Measurements from ENCODE around the gene DIS3.
"Not testable (repeated sequence)": the region's sequence is repeated elsewhere in the genome, so short reads cannot be mapped to it uniquely, and the experiment has no call there.

Gene DIS3, protein sequence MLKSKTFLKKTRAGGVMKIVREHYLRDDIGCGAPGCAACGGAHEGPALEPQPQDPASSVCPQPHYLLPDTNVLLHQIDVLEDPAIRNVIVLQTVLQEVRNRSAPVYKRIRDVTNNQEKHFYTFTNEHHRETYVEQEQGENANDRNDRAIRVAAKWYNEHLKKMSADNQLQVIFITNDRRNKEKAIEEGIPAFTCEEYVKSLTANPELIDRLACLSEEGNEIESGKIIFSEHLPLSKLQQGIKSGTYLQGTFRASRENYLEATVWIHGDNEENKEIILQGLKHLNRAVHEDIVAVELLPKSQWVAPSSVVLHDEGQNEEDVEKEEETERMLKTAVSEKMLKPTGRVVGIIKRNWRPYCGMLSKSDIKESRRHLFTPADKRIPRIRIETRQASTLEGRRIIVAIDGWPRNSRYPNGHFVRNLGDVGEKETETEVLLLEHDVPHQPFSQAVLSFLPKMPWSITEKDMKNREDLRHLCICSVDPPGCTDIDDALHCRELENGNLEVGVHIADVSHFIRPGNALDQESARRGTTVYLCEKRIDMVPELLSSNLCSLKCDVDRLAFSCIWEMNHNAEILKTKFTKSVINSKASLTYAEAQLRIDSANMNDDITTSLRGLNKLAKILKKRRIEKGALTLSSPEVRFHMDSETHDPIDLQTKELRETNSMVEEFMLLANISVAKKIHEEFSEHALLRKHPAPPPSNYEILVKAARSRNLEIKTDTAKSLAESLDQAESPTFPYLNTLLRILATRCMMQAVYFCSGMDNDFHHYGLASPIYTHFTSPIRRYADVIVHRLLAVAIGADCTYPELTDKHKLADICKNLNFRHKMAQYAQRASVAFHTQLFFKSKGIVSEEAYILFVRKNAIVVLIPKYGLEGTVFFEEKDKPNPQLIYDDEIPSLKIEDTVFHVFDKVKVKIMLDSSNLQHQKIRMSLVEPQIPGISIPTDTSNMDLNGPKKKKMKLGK

DNA sequence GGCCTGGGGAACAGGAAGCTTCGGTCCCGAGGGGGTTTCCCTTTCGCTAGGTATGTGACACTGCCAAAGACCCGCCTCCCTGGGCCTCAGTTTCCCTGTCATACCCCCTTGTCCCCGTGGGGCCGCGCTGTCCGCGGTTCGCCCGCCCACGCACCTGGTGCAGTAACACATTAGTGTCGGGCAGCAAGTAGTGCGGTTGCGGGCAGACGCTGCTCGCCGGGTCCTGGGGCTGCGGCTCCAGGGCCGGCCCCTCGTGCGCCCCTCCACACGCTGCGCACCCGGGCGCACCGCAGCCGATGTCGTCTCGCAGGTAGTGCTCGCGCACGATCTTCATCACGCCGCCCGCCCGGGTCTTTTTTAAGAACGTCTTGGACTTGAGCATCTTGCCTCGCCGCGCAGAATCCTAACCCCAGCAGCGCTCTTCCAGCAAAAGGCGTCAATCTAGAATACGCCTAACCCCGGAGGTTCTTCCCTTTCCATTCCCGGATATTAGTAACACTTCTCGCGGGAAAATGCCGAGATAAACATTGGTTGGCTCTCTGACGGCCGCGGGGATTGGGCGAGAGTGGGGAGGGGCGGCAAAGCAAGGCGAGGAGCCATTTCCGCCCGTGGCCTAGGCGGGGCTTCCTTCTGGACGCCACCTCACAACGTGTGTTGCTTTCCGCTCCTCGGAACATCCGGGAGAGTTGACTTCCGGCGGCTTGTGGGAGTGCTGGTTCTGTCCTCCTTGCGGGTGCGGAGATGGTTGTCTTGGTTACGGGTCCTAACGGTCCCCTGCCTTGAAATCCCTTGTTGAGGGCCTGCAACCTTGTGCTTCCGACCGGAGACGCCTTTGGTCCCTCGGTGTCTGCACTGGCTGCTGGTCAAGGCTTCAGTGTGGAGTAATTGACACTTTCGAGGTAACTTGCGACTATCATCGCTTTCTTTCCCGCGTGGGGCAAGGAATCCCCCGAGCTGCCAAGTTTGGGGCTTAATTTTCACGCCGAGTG, at the start of gene DIS3, which contains the start of gene PIBF1:
TSS of gene DIS3 (minus strand) at position 450 of the 989 bp plus-strand sequence. CDS start at position 382, 68 bp downstream.
TSS of gene PIBF1 (plus strand) at position 683 of the 989 bp plus-strand sequence. CDS start 1,337 bp downstream, outside the sequence.
- DNase-seq: peak; percentile 93

DNA sequence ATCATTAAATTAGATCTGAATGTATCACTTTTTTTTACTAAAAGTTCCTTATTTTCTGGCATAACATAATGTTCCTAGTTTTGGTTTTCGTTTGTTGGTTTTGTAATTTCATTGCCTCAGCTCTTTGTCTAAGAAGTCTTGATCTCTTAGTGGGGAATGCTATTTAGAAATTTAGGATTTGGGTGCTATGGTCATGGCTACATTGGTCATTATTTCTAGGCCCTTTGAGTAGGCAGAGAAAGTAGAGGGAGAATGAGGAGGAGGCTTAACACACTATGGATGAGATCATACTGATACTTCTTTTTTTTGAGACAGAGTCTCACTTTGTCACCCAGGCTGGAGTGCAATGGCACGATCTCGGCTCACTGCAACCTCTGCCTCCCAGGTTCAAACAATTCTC, 42.0 kb upstream of the DIS3 start:
- DNase-seq: no peak

DNA sequence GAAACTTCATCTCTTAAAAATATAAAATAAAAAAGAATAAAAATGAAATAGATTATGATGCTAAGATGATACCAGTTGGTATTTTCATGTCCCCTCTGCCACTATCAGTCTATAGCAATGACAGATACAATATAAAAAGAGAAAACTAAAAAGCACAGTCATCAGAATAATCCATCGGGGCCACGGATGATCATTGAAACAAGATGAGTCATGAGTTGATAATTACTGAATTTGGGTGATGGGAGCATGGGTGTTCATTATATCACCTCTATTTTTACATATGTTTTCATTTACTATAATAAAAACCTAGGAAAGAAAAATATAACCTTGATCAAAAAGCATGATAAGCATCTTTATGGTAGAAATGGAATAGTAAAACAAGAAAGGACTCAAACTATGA, 41.4 kb upstream of the DIS3 start:
- DNase-seq: no peak

DNA sequence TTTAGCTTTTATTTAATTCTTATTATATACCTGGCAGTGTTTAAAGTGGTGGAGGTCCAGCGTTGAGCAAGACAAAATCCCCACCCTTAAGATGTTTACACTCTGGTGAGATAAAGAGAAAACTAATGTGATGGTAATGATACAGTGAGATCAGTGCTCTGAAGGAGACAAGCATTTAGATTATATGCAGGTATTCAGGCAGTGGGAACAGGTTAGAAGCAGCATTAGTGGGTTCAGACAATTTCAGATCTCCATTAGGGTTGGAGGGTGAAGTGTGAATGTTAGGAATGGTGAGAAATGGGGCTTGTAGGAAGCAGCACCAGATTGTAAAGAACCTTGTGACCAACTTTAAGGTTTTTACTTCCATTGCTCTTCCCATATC, 39.2 kb upstream of the DIS3 start:
- no peak for DNase-seq

DNA sequence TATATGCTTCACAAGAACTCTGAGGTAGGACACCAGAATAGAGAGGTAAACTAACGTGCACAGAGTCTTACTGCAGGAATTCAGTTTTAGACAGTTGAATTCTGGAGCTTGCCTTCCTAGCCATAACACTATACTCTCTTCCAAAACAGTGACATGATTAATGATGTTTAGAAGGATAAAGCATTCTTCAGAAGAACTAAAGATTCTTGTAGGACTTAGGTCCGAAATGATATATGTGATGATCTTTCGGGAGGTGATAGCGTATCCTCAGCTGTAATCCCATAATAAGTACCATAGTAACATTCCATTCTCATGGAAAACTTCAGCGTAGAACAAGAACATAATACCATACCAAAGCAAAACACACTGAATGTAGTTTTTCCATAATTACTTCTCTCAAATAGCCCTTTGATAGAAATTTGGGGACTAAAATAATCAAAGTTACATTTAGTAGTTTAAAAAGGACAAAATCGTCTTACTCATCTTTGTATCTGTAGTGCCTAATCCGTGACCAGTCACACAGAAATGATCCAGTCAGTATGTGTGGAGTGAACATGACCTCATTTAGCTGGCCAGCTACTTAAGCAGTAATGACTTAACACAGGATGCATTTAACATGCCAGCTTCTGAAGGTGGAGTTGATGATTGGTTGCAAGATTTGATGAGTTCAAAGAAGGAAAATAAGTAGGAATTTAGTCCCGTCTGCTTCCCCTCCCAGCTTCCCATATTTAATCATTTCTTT, 38.6 kb upstream of the DIS3 start:
- no peak for DNase-seq

DNA sequence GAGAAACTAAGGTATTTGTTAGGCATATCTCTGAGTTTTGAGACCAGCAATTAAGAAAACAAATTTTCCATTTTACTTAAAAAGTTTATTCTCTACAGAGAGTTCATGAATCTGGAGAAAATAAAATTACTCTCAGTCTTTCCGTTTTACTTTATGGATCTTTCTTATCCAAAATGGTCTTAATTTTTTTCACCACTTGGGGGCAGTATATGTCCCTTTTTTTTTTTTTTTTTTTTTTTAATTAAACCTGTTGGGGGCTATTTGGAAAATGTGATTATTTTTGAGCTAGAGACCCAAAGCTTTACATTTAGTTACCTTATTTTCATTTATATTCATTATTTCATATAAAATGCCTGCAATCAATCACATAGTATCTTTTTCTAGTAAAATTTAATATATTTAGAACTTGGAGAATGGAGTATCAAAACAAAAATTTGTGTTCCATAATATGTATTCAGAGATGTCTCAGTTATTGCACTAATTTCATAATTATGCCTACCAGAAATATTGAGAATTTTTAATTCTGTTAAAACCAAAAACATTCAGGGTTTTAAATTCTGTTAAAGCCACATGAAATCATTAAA, 27.3 kb upstream of the DIS3 start:
- DNase-seq: no peak

DNA sequence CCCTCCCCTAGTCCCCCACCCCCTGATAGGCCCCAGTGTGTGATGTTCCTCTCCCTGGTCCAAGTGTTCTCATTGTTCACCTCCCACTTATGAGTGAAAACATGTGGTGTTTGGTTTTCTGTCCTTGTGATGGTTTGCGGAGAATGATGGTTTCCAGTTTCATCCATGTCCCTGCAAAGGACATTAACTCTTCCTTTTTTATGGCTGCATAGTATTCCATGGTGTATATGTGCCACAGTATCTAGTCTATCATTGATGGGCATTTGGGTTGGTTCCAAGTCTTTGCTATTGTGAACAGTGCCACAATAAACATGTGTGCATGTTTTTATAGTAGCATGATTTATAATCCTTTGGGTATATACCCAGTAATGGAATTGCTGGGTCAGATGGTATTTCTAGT, 24.8 kb upstream of the DIS3 start:
- not testable (repeated sequence) for DNase-seq

DNA sequence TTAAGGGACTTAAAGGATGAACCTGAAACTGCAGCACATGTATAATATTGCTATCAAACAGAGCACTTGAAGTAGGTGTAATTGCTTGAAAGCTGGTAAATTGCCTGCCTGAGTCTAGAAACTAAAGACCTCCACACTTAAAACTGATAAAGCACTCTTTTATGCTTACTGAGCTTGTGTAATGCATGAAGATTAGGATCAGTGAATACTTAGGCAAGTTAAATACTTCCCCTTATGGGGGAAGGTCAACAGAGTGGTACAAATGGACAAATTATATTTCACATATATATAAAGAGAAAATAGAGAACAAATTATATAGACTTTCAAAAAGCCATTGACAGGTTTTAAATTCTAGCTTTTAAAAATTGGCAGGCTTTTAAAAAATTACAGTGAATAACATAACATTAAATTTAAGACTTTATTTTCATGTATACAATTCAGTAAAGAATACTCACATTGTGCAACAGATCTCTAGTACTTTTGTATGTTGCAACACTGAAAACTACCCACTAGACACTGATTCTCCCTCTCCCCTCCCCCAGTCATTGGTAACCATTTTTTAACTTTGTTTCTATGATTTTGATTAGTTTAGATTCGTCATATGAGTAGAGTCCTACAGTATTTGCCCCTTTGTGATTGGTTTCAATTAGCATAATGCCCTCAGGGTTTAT, 24.1 kb upstream of the DIS3 start:
- DNase-seq: no peak

DNA sequence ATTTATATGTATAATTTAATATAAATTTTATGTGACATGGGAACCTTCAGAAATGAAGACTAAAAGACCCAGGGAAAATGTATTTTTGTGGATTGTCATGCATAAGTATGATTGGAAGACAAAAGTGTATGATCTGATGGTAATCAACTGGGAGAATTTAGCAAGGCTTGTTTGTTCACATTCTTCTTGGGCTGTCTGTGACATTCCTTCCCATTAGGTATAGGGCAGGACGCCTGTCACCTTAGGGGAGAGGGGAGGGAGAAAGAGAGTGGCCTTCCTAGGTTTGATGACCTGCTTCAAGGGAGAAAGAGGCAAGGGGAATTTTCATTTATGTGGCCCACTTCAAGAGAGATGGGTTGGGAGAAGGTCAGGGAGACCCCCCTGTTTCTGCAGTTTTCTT, 22.6 kb upstream of the DIS3 start:
- no peak for DNase-seq

DNA sequence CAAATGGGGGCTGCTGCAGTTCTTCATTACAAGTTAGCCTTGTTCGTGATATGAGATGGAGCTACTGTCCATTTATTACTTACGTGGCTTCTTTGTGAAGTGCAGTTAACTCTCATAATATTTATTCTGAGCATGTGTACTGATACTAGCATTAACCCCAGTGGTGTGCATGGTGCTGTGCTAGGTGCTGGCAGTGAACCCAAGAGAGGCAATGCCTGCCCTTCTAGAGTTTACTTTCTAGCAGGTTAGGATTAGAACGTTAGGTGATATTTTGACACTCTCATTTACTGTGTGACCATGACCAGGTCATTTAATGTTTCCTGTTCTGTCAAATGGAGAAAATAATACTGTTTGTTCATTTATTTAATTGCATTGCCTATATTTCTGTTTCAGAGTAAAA, 17.1 kb upstream of the DIS3 start:
- no peak for DNase-seq

DNA sequence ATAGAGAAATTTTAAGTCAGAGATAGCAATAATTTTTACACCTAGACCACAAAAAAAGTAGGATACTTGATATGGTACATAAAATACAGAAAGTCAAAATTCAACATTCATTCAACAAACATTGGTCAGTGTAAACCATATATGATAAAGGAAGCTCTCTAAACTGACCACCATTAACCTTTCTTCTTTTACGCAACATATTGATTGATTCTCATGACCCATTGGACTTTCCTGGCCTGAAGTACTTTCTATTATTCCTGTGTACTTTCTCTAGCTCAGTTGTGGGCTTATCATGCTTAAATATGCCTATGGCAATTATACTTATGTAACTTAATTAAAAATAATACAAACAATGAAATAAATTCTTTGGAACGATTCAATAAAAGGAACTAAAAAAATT, 10.9 kb upstream of the DIS3 start:
- no peak for DNase-seq

DNA sequence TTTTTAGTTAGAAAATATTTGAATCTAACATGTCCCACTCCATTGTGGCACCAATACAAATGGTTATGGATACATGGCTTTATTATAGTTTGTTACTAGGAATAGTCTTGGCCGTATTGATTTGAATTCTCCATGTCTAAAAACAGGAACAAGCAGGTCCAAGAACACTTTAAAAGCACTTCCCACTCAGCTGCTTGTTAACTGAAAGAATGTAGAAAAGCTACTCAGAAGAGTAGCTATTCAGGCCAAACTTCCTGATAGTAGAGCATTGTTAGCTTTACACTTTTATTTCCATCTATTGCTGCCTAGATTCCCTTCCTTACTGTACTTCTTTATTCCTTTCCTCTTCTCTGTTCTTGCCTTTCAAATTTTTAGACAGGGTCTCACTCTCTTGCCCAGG, 7.1 kb upstream of the DIS3 start:
- DNase-seq: no peak

DNA sequence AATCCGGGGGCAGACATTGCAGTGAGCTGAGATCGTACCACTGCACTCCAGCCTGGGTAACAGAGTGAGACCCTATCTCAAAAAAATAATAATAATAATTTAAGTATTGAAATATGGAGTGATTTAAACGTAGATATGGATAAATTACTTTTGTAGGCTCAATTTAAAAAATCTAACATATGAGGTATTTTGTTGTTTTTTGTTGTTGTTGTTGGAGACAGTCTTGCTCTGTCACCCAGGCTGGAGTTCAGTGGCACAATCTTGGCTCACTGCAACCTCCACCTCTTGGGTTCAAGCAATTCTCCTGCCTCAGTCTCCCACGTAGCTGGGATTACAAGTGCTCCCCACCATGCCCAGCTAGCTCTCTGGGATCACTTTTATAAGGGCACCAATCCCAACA, 3.0 kb upstream of the DIS3 start:
- not testable (repeated sequence) for DNase-seq

DNA sequence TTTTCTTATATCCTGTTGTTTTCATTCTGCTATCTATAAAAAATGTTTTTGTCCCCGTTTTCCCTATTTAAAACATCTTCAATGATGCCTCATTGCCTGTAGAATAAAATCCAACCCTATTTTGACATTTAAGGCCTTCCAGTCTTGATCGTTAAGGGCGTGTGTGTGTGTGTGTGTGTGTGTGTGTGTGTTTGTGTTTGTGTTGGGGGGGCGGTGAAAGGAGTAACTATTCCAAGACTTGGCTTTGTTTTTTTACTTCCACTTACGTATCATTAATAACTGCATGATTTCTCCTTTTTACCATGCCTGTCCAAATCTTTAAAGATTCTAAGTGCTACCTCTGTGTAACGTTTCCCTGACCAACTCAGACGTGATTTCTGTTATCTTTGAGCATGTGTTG, 1.0 kb upstream of the DIS3 start:
- no peak for DNase-seq

DNA sequence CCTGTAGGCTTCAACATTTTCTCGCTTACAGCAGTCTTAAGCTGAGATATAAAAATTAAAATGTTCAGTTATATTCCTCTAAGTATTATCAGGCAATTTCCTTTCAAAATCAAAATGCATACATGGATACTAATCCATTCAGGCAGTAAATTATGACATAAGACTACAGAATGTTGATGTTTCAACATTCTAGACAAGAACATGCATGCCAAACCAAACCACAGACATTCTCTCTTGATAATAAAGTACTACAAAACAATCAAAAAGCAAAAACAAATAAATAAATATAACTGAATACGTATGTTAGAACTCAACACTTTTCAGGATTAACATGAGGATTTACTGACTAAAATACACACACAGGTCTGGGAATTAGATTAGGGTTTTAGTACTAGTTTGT, 7.7 kb downstream of the DIS3 start:
- no peak for DNase-seq

DNA sequence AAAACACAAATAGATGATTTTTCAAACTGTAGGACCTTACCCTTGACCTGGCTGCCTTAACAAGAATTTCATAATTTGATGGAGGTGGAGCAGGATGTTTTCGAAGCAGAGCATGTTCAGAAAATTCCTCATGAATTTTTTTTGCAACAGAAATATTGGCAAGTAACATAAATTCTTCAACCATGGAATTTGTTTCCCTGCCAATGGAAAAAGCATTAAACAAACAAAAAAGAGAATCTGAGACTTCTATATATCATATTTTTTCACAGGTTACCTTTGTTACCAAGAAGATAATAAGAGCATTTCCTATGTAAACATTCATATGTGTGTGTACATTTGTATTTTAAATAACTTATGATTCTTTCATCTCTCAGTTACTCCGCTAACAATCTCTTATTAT, 18.3 kb downstream of the DIS3 start:
- DNase-seq: no peak

DNA sequence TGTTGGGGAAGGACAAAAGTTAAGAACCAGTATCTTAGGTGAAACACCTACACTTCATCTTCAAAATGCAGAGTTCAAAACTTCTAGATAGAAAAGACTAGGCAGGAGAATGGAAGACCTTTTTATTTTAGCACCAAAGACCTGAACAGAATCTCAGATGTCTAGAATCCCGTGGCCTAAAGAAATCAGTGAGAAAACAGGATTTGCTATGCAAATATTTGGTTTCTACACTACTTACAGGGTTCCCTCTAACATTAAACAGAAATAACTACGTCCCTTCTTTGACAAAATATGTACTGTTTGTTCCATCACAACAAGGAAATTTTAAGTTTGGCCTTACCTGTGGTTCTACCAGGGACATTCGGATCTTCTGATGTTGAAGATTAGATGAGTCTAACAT, 21.5 kb downstream of the DIS3 start:
- no peak for DNase-seq

DNA sequence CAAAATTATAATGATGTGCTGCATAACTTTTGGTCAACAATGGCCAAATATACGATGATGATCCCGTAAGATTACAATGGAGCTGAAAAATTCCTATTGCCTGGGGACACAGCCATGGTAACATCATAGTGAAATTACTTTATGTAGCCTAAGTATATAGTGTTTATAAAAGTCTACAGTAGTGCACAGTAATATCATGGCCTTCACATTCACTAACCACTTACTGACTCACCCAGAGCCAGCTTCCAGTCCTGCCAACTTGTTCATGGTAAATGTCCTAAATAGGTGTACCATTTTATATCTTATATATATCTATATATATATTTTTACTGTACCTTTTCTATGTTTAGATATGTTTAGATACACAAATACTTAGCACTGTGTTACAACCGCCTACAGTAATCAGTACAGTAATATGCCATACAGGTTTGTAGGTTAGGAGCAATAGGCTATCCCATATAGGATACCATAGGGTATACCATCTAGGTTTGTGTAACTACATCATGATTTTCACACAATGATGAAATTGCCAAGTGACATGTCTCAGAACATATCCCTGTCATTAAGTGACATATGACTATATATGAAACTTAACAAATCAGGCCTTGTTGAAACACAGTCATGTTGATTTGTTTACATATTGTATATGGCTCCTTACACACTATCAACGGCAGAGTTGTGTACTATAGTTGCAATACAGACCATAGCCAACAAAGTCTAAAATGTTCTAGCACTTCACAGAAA, 23.7 kb downstream of the DIS3 start:
- DNase-seq: no peak

DNA sequence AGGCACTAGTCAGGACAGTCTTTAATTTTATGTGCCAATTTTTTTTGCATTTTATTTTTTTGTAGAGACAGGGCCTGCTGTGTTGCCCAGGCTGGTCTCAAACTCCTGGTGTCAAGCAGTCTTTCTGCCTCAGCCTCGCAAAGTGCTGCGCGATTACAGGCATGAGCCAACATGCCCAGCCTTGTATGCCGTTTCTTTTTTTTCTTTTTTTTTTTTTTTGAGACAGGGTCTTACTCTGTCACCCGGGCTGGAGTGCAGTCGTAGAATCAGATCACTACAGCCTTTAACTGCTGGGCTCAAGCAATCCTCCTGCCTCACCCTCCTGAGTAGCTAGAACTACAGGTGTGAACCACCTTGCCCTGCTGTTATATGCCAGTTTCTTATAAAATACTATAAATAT, 27.6 kb downstream of the DIS3 start:
- no peak for DNase-seq

DNA sequence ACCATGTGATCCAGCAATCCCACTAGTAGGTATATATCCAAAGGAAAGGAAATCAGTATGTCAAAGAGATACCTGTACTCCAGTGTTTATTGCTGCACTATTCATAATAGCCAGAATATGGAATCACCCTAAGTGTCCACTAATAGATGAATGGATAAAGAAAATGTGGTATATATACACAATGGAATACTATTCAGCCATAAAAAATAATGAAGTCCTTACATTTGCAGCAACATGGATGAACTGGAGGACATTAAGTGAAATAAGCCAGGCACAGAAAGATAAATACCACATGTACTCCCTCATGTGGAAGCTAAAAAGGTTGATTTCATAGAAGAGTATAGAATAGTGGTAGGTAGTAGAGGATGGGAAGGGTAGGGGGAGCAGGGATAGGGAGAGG, 30.5 kb downstream of the DIS3 start:
- DNase-seq: no peak

Data from stimulated activated CD4-positive, alpha-beta T cell treated with anti-CD3 and anti-CD28 coated beads, Interleukin-12 subunit alpha, Interleukin-12 subunit beta, amount 100 ng/mL, for 4 hours (primary cell).